GM20431 (cell line): ENCODE data around the gene UBAC2.

Source experiments
- in situ Hi-C: fragments of 300-500 bp; cut with MseI, MboI; formaldehyde crosslinking; loops from one replicate; pipeline ENCODE4 v1.15.0; 2020; ENCODE audit warnings: low sequenced_read_pairs; ENCODE audit not compliant: unreplicated experiment

UBAC2 gene

GRCh38 chr13:99182439-99182838 is 18.2 kb upstream of the UBAC2 start:
- in situ Hi-C loops = no loop called here

GRCh38 chr13:99185606-99186005 is 15.0 kb upstream of the UBAC2 start:
- in situ Hi-C loops = no loop called here

GRCh38 chr13:99190147-99190985 is 10.3 kb upstream of the UBAC2 start:
- in situ Hi-C loops = loop anchor here (10.0 kb wide), 1 partner anchor 74 kb away; no protein-coding TSS in a partner anchor

- in situ Hi-C loops = loop anchor here (10.0 kb wide), 1 partner anchor 73 kb away; no protein-coding TSS in a partner anchor
These were observed 9.2 kb upstream of the UBAC2 start for GRCh38 chr13:99191336-99191899.

GRCh38 chr13:99191900-99192399 is 8.7 kb upstream of the UBAC2 start:
- in situ Hi-C loops = loop anchor here (10.0 kb wide), 1 partner anchor 73 kb away; no protein-coding TSS in a partner anchor

- in situ Hi-C loops = loop anchor here (10.0 kb wide), 1 partner anchor 72 kb away; no protein-coding TSS in a partner anchor
These were observed 8.2 kb upstream of the UBAC2 start for GRCh38 chr13:99192480-99192879.

GRCh38 chr13:99193152-99193551 is 7.5 kb upstream of the UBAC2 start:
- in situ Hi-C loops = loop anchor here (10.0 kb wide), 1 partner anchor 72 kb away; no protein-coding TSS in a partner anchor

GRCh38 chr13:99196466-99197116 is 4.1 kb upstream of the UBAC2 start:
- in situ Hi-C loops = loop anchor here (10.0 kb wide), 1 partner anchor 68 kb away; no protein-coding TSS in a partner anchor

GRCh38 chr13:99197117-99197651 is 3.5 kb upstream of the UBAC2 start:
- in situ Hi-C loops = loop anchor here (10.0 kb wide), 1 partner anchor 68 kb away; no protein-coding TSS in a partner anchor

GRCh38 chr13:99199541-99200431 is 868 bp upstream of the UBAC2 start:
- in situ Hi-C loops = loop anchor here (10.0 kb wide), 1 partner anchor 65 kb away; no protein-coding TSS in a partner anchor

- in situ Hi-C loops = no loop called here
These were observed 3.2 kb downstream of the UBAC2 start for GRCh38 chr13:99203601-99204579.

- in situ Hi-C loops = no loop called here
These were observed 5.1 kb downstream of the UBAC2 start for GRCh38 chr13:99205621-99206220.

- in situ Hi-C loops = no loop called here
These were observed 5.6 kb downstream of the UBAC2 start for GRCh38 chr13:99206226-99206625.

GRCh38 chr13:99206873-99207272 is 6.2 kb downstream of the UBAC2 start:
- in situ Hi-C loops = no loop called here

- in situ Hi-C loops = no loop called here
These were observed 6.9 kb downstream of the UBAC2 start for GRCh38 chr13:99207511-99207910.

- in situ Hi-C loops = no loop called here
These were observed 7.5 kb downstream of the UBAC2 start for GRCh38 chr13:99208185-99208584.

- in situ Hi-C loops = no loop called here
These were observed 8.3 kb downstream of the UBAC2 start for GRCh38 chr13:99208845-99209527.
